DND-41 (cell line): ENCODE measurements around the gene SEMA3B.

Experiments used
- EZH2 ChIP-seq: IDR thresholded peaks from 3 replicates; pipeline ENCODE4 v1.6.1; 2012; ENCODE audit warnings: borderline replicate concordance, low read depth, mild to moderate bottlenecking, moderate library complexity, low read length, inconsistent platforms; ENCODE audit not compliant: severe bottlenecking
- TF ChIP-seq, protein P1 (sequence below): IDR thresholded peaks from 2 replicates; pipeline ENCODE4 v1.5.1; 2012; ENCODE audit warnings: borderline replicate concordance, low read length, moderate library complexity, mild to moderate bottlenecking; ENCODE audit not compliant: poor library complexity, severe bottlenecking; ENCODE audit errors: extremely low read depth

DNA sequence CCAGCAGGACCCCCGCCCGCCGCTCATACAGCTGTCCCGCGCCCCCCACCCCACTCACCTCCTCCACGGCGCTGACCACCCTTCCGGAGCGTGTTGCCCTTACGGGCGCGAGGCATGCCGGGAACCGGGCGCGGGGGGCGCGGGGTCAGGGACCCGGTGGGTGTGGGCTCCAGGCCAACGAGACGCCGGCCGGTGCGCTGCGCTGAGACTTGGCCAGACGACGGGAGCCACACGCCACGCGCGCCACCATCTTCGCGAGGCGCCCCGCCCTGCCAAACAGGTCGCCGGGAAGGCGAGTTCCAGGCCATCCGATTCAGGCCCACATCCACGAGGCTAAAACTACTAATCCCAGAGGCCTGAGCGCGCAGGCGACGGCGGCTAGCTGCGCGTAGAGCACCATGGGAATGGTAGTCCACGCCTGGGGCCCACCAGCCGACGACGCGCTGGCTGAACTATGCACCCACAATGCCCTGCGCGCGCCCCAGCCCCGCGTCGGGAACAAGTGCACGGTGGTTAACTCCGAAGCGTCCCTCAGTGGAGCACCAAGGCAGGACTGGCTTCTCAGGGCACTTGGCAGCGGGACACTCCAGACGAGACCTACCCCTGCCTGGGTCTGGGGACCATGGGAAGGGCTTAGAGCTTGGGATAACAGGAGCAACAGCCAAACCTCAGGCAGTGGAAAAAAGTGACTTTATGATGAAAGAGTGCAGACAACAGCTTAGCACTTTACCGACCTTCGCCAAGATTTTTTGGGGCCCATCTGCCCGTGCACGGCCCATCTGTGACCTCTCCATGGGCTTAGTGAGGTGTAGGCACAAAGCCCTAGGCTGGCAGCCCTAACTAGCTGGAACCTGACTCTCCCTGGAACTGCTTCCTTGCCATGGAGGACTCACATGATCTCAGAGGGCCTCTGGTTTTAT is 23.5 kb downstream of the SEMA3B start, which contains the start of gene IFRD2:
- no peak for TF ChIP-seq EZH2
- TF ChIP-seq, protein P1, sequence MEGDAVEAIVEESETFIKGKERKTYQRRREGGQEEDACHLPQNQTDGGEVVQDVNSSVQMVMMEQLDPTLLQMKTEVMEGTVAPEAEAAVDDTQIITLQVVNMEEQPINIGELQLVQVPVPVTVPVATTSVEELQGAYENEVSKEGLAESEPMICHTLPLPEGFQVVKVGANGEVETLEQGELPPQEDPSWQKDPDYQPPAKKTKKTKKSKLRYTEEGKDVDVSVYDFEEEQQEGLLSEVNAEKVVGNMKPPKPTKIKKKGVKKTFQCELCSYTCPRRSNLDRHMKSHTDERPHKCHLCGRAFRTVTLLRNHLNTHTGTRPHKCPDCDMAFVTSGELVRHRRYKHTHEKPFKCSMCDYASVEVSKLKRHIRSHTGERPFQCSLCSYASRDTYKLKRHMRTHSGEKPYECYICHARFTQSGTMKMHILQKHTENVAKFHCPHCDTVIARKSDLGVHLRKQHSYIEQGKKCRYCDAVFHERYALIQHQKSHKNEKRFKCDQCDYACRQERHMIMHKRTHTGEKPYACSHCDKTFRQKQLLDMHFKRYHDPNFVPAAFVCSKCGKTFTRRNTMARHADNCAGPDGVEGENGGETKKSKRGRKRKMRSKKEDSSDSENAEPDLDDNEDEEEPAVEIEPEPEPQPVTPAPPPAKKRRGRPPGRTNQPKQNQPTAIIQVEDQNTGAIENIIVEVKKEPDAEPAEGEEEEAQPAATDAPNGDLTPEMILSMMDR: peak; percentile 35
